Calu3 (cell line): ENCODE results near the gene KRT73. TPM values are rescaled to one million over a fixed set of nuclear protein-coding genes. Genes with fewer than 3 reads are reported as not detected.

Experiments
- BruUV-seq: library from RNA; stranded (reverse); fragments of 400-500 nt; replicated peaks from 2 replicates; lab custom pipeline; 2021; lab: Mats Ljungman, UMichigan
- CTCF ChIA-PET: fragments of 300-600 bp; sonication (Branson Sonifier 250); formaldehyde crosslinking; loops from one replicate; lab custom pipeline; 2022; ENCODE audit warnings: antibody characterized with exemption; lab: Charles Lee
- DNase-seq: peaks from one replicate; pipeline ENCODE4 v3.0.0; 2022
- H3K27ac Mint-ChIP-seq: one replicate; pipeline ENCODE4 v1.8.0; 2022; ENCODE audit warnings: mixed read lengths; ENCODE audit not compliant: unreplicated experiment
- H3K27me3 Mint-ChIP-seq: one replicate; pipeline ENCODE4 v1.8.0; 2022; ENCODE audit warnings: mixed read lengths; ENCODE audit not compliant: unreplicated experiment
- H3K36me3 Mint-ChIP-seq: one replicate; pipeline ENCODE4 v1.8.0; 2022; ENCODE audit warnings: mild to moderate bottlenecking, moderate library complexity, mixed read lengths; ENCODE audit not compliant: insufficient read depth, unreplicated experiment
- H3K4me1 Mint-ChIP-seq: one replicate; pipeline ENCODE4 v1.8.0; 2022; ENCODE audit warnings: mild to moderate bottlenecking, low read depth, mixed read lengths; ENCODE audit not compliant: unreplicated experiment
- H3K4me3 Mint-ChIP-seq: one replicate; pipeline ENCODE4 v1.8.0; 2022; ENCODE audit warnings: mild to moderate bottlenecking, low read depth, moderate library complexity, mixed read lengths; ENCODE audit not compliant: unreplicated experiment
- H3K9me3 Mint-ChIP-seq: one replicate; pipeline ENCODE4 v1.8.0; 2022; ENCODE audit warnings: low read depth, mixed read lengths; ENCODE audit not compliant: unreplicated experiment
- intact Hi-C: fragments of 100-400 bp; cut with micrococcal nuclease; formaldehyde crosslinking; loops from one replicate; pipeline ENCODE4 v1.10.0; 2022; ENCODE audit not compliant: unreplicated experiment
- total RNA-seq: library from RNA; stranded (reverse); gene quantifications from 2 replicates; pipeline ENCODE4 v1.2.3, GENCODE V29; 2022
- TF ChIP-seq, protein P1 (sequence below): fragments of 200-600 bp; IDR thresholded peaks from one replicate; pipeline ENCODE4 v1.8.0; 2022; ENCODE audit warnings: antibody characterized with exemption; ENCODE audit not compliant: unreplicated experiment

Gene KRT73
- total RNA-seq, 1 experiment from 2014 or later: not detected

DNA sequence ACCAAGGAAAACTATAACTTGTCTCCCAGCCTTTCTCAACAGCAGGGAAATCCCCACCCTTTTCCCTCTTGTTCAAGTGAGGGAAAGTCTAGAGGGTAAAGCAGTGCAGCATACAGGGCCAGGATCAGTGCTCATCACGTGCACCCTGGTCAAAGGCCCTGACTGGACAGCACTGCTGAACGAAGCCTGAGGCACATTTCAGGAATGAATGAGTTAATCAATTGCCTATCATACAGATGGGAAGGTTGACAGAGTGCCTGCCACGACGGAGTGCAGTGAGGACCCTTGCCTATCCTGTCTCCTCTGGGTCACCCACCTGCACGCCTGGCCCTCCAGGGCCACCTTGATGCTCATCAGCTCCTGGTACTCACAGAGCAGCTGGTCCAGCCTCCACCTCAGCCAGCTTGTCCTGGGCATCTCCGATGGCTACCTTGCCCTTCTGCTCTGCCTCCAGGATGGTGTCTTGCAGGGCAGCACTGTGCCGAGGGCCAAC lies 11.7 kb upstream of the KRT73 start:
- no peaks in the 10 kb centered on the region for H3K4me1 Mint-ChIP-seq
- no peaks in the 10 kb centered on the region for H3K36me3 Mint-ChIP-seq
- DNase-seq: no peak
- CTCF ChIA-PET: no interaction called here
- intact Hi-C loops: no loop called here
- BruUV-seq: no TSS peak
- no peaks in the 10 kb centered on the region for H3K9me3 Mint-ChIP-seq
- H3K27ac Mint-ChIP-seq: no peak overlapping the region
- peaks cover 93% of the 10 kb centered on the region for H3K27me3 Mint-ChIP-seq
- TF ChIP-seq, protein P1, sequence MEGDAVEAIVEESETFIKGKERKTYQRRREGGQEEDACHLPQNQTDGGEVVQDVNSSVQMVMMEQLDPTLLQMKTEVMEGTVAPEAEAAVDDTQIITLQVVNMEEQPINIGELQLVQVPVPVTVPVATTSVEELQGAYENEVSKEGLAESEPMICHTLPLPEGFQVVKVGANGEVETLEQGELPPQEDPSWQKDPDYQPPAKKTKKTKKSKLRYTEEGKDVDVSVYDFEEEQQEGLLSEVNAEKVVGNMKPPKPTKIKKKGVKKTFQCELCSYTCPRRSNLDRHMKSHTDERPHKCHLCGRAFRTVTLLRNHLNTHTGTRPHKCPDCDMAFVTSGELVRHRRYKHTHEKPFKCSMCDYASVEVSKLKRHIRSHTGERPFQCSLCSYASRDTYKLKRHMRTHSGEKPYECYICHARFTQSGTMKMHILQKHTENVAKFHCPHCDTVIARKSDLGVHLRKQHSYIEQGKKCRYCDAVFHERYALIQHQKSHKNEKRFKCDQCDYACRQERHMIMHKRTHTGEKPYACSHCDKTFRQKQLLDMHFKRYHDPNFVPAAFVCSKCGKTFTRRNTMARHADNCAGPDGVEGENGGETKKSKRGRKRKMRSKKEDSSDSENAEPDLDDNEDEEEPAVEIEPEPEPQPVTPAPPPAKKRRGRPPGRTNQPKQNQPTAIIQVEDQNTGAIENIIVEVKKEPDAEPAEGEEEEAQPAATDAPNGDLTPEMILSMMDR: no peak
- H3K4me3 Mint-ChIP-seq: no peak overlapping the region

DNA sequence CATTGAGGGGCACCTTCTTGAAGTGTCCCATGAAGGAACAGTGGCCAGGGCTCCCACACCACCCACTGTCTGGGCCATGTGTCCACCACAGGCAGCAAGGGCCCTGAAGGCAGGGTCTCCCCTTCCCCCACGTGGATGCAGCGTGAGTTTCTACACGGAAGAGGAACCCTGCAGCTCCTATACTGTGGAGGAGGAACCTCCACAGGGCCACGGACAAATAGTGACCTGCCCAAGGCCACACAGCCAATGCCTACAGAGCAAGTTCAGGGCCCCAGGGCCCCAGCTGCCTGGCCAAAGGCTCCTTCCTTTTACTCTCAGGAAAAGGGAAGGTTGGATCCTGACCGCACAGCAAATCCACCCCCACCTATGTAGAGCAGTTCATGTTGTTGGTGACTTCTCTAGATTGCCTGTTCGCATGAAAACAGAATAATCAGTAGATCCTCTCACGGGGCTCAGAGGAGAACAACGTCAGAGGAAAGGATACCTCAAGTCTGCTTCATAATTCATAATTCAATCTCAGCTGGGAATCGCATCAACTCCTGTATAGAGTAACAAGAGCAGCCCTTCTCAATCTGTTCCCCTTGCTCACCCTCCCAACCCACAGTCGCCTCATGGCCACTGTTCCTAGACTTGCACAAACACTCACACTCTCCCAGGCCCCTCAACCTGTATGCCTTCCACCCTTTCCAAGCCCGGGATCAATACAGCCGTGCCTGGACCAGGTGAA lies 11.1 kb upstream of the KRT73 start:
- CTCF ChIA-PET: no interaction called here
- Mint-ChIP-seq H3K27me3 (peaks cover 95% of the 10 kb centered on the region), H3K27ac (no peak overlapping the region), H3K9me3 (no peaks in the 10 kb centered on the region), H3K4me1 (no peaks in the 10 kb centered on the region), H3K4me3 (no peak overlapping the region), H3K36me3 (no peaks in the 10 kb centered on the region)
- no peak for DNase-seq
- TF ChIP-seq, protein P1: no peak
- intact Hi-C loops: no loop called here
- no TSS peak for BruUV-seq

DNA sequence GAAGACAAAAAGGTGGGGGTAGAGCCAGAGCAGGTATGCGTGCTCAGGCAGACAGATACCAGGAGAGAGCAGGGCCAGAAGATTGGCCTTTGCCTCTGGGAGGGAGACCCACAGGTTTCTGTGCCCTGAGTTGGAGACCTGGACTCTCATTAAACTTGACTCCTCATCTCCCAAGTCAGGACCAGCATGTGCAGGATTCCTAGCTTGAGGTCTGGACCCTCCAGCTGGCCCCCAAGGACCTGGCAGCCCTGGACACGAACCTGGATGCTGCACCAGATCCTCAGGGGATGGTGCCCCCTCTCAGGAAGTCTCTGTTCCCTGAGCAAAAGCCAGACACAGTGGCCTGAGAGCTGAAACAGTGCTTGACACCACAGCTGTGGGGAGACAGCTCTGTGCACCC lies 10.5 kb upstream of the KRT73 start:
- Mint-ChIP-seq H3K27ac (no peak overlapping the region), H3K36me3 (no peaks in the 10 kb centered on the region), H3K4me3 (no peak overlapping the region), H3K4me1 (no peaks in the 10 kb centered on the region), H3K27me3 (peaks cover 90% of the 10 kb centered on the region), H3K9me3 (no peaks in the 10 kb centered on the region)
- DNase-seq: no peak
- TF ChIP-seq, protein P1: no peak
- intact Hi-C loops: no loop called here
- CTCF ChIA-PET: no interaction called here
- no TSS peak for BruUV-seq

DNA sequence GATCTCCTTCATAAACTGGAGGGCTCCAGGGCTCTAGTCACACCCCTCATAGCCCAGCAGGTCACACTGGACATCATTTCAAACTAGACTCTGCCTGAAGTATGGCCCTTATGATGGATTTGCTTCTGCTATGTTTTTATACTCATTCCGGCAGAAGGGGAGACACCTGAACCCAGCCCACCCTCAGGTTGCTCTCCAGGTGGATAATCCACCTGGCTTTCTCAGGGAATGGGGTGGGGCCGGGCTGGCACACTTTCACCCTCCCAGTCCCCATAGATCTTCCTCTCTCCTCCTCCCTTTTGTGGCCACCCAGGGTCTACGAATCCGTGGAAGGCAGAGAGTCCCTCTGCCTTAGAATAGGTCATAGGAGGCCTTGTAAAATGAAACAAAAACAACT lies 9.8 kb upstream of the KRT73 start:
- DNase-seq: no peak
- Mint-ChIP-seq H3K4me3 (no peak overlapping the region), H3K4me1 (no peaks in the 10 kb centered on the region), H3K27me3 (peaks cover 90% of the 10 kb centered on the region), H3K27ac (no peak overlapping the region), H3K36me3 (no peaks in the 10 kb centered on the region), H3K9me3 (no peaks in the 10 kb centered on the region)
- CTCF ChIA-PET: no interaction called here
- BruUV-seq: no TSS peak
- TF ChIP-seq, protein P1: no peak
- intact Hi-C loops: no loop called here
